Uterus (tissue), 4 donors: ENCODE measurements around the gene AVL9. TPM values are rescaled to one million over a fixed set of nuclear protein-coding genes. Genes with fewer than 3 reads are reported as not detected.

Experiments
- DNase-seq, 2 donors: peaks; one replicate each; pipeline ENCODE4 v3.0.0-alpha.2; 2019 to 2020
- H3K27ac ChIP-seq, 2 donors: fragments of 200-600 bp; sonication (generic); 1 replicate in 1 of 2; 2 replicates in 1 of 2; pipeline ENCODE4 v1.5.1; 2016 to 2018
- H3K27me3 ChIP-seq, 2 donors: fragments of 200-600 bp; sonication (generic); one replicate each; pipeline ENCODE4 v1.5.1; 2018 to 2019; ENCODE audit warnings: control low read depth in 1 of 2
- H3K36me3 ChIP-seq, 2 donors: fragments of 200-600 bp; sonication (generic); one replicate each; pipeline ENCODE4 v1.5.1; 2019; ENCODE audit warnings: control low read depth in 1 of 2
- H3K4me1 ChIP-seq, 2 donors: fragments of 200-600 bp; sonication (generic); one replicate each; pipeline ENCODE4 v1.5.1; 2018 to 2019; ENCODE audit warnings: control low read depth in 1 of 2
- H3K4me3 ChIP-seq, 2 donors: fragments of 200-600 bp; sonication (generic); 1 replicate in 1 of 2; 2 replicates in 1 of 2; pipeline ENCODE4 v1.5.1; 2018 to 2019; ENCODE audit warnings: mild to moderate bottlenecking in 1 of 2
- H3K9me3 ChIP-seq, 2 donors: fragments of 200-600 bp; sonication (generic); one replicate each; pipeline ENCODE4 v1.5.1; 2019; ENCODE audit warnings: control low read depth in 1 of 2
- CTCF ChIP-seq, 4 experiments: fragments of 200-600 bp in 2 of 4; fragments of 450-650 bp in 2 of 4; sonication (generic) in 2 of 4; IDR thresholded peaks; one replicate each; pipeline ENCODE4 v1.5.1; 2016 to 2019; ENCODE audit warnings: antibody characterized with exemption in 4 of 4, mild to moderate bottlenecking in 2 of 4, moderate library complexity in 1 of 4
- POLR2A ChIP-seq, 2 donors: fragments of 450-650 bp; IDR thresholded peaks; one replicate each; pipeline ENCODE4 v1.6.1; 2016; ENCODE audit warnings: antibody characterized with exemption in 2 of 2, mild to moderate bottlenecking in 1 of 2, moderate library complexity in 1 of 2
- intact Hi-C: fragments of 100-400 bp; cut with DNase I; formaldehyde crosslinking; loops from one replicate; pipeline ENCODE4 v1.15.1; 2023; ENCODE audit warnings: low total_unique reads
- total RNA-seq, 4 donors: library from RNA; depleted of rRNA in 3 of 4; stranded (reverse); fragments of >200 nt in 3 of 4; gene quantifications; one replicate each; pipeline versions ENCODE4 v1.1.0 to v1.2.4, GENCODE V29; 2014 to 2023
- donor health status: DM: yes; HTN: yes; CAD: no.

AVL9 gene
- total RNA-seq, 4 donors from 2014 or later, result 34.7 to 50.0 (median 38.5) TPM

- intact Hi-C loops, result no loop called here
- no peaks in the 10 kb centered on the region for H3K36me3 ChIP-seq
- H3K27ac ChIP-seq, result no peak overlapping the region
- no peak for TF ChIP-seq POLR2A (IDR thresholded peaks at IDR 0.05)
- TF ChIP-seq CTCF (IDR thresholded peaks at IDR 0.05), result no peak
- no peaks in the 10 kb centered on the region for H3K9me3 ChIP-seq
- DNase-seq, result no peak
- H3K4me3 ChIP-seq, result no peak overlapping the region
- H3K4me1 ChIP-seq, result peaks cover 0 to 4% of the 10 kb centered on the region in 2 donors
- no peaks in the 10 kb centered on the region for H3K27me3 ChIP-seq
These were observed 11.2 kb downstream of the AVL9 start for GRCh38 chr7:32506266-32507054.

GRCh38 chr7:32507414-32507813, 12.1 kb downstream of the AVL9 start:
- no peak for DNase-seq
- no peaks in the 10 kb centered on the region for H3K27me3 ChIP-seq
- no peak overlapping the region for H3K4me3 ChIP-seq
- intact Hi-C loops, result no loop called here
- TF ChIP-seq POLR2A (IDR thresholded peaks at IDR 0.05) (no peak), CTCF (IDR thresholded peaks at IDR 0.05) (no peak)
- H3K9me3 ChIP-seq, result no peaks in the 10 kb centered on the region
- H3K27ac ChIP-seq, result no peak overlapping the region
- no peaks in the 10 kb centered on the region for H3K4me1 ChIP-seq
- H3K36me3 ChIP-seq, result no peaks in the 10 kb centered on the region

- H3K9me3 ChIP-seq, result no peaks in the 10 kb centered on the region
- intact Hi-C loops, result no loop called here
- DNase-seq, result no peak
- H3K4me3 ChIP-seq, result no peak overlapping the region
- H3K27ac ChIP-seq, result no peak overlapping the region
- no peaks in the 10 kb centered on the region for H3K36me3 ChIP-seq
- no peak for TF ChIP-seq CTCF (IDR thresholded peaks at IDR 0.05)
- TF ChIP-seq POLR2A (IDR thresholded peaks at IDR 0.05), result no peak
- H3K4me1 ChIP-seq, result no peaks in the 10 kb centered on the region
- no peaks in the 10 kb centered on the region for H3K27me3 ChIP-seq
These were observed 16.5 kb downstream of the AVL9 start for GRCh38 chr7:32511791-32512190.

- no peak for DNase-seq
- H3K4me1 ChIP-seq, result no peaks in the 10 kb centered on the region
- H3K9me3 ChIP-seq, result no peaks in the 10 kb centered on the region
- no peaks in the 10 kb centered on the region for H3K36me3 ChIP-seq
- H3K27me3 ChIP-seq, result no peaks in the 10 kb centered on the region
- intact Hi-C loops, result no loop called here
- no peak overlapping the region for H3K4me3 ChIP-seq
- H3K27ac ChIP-seq, result no peak overlapping the region
- TF ChIP-seq CTCF (IDR thresholded peaks at IDR 0.05) (no peak), POLR2A (IDR thresholded peaks at IDR 0.05) (no peak)
These were observed 17.9 kb downstream of the AVL9 start for GRCh38 chr7:32513210-32513609.

- TF ChIP-seq POLR2A (IDR thresholded peaks at IDR 0.05) (no peak), CTCF (IDR thresholded peaks at IDR 0.05) (no peak)
These were observed 20.7 kb downstream of the AVL9 start for GRCh38 chr7:32515890-32516550.

More at GRCh38 chr7:32515890-32516550, 20.7 kb downstream of the AVL9 start:
- Histone ChIP-seq H3K27me3 (no peaks in the 10 kb centered on the region), H3K27ac (no peak overlapping the region), H3K4me1 (no peaks in the 10 kb centered on the region), H3K36me3 (no peaks in the 10 kb centered on the region), H3K4me3 (no peak overlapping the region), H3K9me3 (no peaks in the 10 kb centered on the region)
- no peak for DNase-seq
- intact Hi-C loops, result no loop called here
